ENCODE results near the gene GNG13. TPM values are rescaled to one million over a fixed set of nuclear protein-coding genes. Genes with fewer than 3 reads are reported as not detected.

The GNG13 gene
- total RNA-seq, 1 donor from 2014 or later, result not detected

DNA sequence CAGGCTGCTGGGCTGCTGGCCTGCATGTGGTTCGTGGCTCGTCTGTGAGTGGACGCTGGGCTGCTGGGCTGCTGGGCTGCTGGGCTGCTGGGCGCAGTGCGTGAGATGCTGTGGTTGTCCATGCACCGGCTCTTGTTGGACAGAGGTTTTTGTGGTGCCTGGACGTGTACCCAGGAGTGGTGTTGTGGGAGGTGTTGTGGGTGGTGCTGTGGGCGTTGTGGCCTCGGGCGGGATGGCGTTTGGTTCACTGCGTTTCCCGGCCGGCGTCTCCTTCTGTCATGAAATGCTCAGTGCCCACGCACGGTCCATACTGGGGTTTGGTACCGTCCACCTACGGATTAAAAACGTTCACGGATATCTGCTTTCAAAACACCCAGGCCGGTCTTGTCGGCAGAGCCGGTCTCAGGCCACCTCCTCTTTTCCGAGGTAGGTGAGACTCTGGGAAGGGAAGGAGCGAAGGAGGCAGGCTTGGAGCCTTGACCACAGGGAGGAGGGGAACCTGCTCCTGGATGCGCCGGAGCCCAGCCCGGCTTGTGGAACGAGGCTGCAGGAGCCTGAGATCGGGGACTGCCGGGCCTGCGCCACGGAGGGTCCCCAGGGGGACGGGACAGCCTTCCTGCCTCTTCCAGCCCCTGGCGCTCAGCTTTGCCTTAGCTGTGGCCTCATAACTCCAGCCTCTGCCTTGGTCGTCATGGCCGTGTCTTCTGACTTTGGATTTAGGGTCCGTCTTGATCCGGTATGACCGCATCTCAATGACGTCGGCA lies 29.8 kb upstream of the GNG13 start:
- Mint-ChIP-seq H3K27ac (ENCODE audit: unreplicated experiment) (no peak overlapping the region), H3K4me1 (no peaks in the 10 kb centered on the region), H3K4me3 (no peak overlapping the region), H3K27me3 (ENCODE audit: low read depth) (peaks cover 18% of the 10 kb centered on the region), H3K9me3 (no peaks in the 10 kb centered on the region), H3K36me3 (ENCODE audit: low read depth) (no peaks in the 10 kb centered on the region)
- no peak for DNase-seq (ENCODE audit: low read depth, low spot score)
- TF ChIP-seq, protein P1, sequence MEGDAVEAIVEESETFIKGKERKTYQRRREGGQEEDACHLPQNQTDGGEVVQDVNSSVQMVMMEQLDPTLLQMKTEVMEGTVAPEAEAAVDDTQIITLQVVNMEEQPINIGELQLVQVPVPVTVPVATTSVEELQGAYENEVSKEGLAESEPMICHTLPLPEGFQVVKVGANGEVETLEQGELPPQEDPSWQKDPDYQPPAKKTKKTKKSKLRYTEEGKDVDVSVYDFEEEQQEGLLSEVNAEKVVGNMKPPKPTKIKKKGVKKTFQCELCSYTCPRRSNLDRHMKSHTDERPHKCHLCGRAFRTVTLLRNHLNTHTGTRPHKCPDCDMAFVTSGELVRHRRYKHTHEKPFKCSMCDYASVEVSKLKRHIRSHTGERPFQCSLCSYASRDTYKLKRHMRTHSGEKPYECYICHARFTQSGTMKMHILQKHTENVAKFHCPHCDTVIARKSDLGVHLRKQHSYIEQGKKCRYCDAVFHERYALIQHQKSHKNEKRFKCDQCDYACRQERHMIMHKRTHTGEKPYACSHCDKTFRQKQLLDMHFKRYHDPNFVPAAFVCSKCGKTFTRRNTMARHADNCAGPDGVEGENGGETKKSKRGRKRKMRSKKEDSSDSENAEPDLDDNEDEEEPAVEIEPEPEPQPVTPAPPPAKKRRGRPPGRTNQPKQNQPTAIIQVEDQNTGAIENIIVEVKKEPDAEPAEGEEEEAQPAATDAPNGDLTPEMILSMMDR (conservative IDR thresholded peaks at IDR 0.05), result no peak

DNA sequence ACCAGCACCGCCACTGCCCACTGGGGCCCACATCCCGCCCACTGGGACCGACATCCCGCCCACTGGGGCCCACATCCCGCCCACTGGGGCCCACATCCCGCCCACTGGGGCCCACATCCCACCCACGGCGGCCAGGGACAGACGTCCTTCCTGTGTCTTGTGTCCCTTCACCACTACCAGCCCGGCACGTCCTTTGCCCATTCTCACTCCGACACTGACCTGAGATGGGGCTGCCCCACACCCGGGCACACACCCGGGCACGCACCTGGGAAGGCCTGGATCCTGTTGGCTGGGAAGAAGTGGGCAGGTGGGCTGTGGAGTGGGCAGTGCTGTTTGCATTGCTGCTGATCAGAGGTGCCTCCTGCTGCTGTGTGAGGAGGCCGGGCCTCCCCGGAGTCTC lies 28.4 kb upstream of the GNG13 start:
- Mint-ChIP-seq H3K36me3 (ENCODE audit: low read depth) (no peaks in the 10 kb centered on the region), H3K4me1 (no peaks in the 10 kb centered on the region), H3K4me3 (no peak overlapping the region), H3K9me3 (no peaks in the 10 kb centered on the region), H3K27me3 (ENCODE audit: low read depth) (peaks cover 17% of the 10 kb centered on the region), H3K27ac (ENCODE audit: unreplicated experiment) (no peak overlapping the region)
- TF ChIP-seq, protein P1 (conservative IDR thresholded peaks at IDR 0.05), result no peak
- no peak for DNase-seq (ENCODE audit: low read depth, low spot score)

DNA sequence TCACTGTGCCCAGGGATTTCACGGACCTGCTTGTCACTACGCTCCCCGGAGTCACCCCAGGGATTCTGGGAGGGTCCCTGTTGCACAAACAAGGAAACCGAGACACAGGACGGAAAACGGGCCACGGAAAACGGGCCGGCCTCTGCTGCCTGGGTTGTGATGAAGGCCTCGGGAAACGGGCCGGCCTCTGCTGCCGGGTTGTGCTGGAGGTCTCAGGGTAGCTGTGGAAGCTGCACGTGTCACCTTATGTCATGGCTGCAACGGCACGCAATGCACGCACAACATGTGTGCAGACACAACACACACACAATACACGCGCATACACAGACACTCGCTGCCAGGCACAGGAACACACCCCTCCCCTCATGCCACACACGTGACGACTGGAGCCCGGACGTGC lies 27.0 kb upstream of the GNG13 start:
- TF ChIP-seq, protein P1 (conservative IDR thresholded peaks at IDR 0.05), result no peak
- no peak for DNase-seq (ENCODE audit: low read depth, low spot score)
- Mint-ChIP-seq H3K27me3 (ENCODE audit: low read depth) (peaks cover 26% of the 10 kb centered on the region), H3K27ac (ENCODE audit: unreplicated experiment) (no peak overlapping the region), H3K9me3 (no peaks in the 10 kb centered on the region), H3K4me3 (no peak overlapping the region), H3K4me1 (no peaks in the 10 kb centered on the region), H3K36me3 (ENCODE audit: low read depth) (no peaks in the 10 kb centered on the region)

DNA sequence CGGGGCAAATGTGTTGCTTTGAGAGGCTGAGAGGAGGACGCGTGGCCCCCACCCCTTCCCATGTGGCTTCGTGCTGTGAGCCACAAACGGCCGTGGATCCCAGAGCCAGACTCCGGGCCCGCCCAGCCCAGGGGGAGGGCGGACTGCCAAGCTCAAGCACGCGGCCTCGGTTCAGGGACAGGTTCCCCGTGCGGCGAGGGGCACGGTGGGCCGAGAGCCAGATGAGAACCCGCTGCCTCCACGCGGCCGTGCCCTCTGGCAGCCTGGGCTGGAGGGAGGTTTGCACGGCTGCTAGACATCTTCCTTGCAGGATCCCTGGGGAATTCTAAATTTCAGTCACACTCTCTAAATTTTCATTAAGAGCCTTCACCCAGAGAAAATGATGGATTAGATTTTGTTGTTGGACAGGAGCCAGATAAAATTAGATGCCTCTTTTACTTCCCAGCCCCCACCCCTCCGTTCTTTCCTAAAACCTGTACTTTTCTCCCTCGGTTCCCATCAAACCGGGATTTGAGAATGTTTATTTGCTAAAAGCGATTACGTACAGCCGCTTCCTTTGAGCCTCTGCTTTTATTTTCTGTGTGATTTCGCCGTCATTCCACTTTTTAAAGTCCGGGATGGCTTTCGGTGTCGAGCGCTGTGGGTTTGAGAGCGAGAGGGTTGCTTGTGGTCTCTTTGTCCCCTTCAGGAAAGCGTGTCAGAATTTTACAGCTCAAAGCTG lies 25.0 kb upstream of the GNG13 start:
- peak overlapping the region; percentile 44 for H3K27ac Mint-ChIP-seq (ENCODE audit: unreplicated experiment)

DNA sequence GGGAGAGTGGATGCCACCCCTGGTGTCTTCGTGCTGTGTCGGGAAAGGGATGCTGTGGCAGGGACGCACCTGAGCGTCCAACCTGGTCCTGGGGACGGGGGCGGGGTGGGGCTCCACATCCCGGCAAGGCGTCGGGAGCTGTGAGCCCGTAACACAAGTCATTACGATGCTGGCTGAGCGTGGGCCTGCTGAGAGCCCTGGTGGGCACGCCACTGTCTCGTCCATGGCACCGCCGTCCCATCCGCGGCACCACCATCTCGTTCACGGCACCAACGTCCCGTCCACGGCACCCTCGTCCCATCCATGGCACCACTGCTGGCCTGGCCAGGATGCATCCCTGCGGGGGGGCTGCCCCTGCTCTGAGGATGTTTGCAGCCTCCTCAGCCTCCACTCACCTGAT lies 24.1 kb upstream of the GNG13 start:
- Mint-ChIP-seq H3K27me3 (ENCODE audit: low read depth) (peaks cover 39% of the 10 kb centered on the region), H3K4me1 (peaks cover 9% of the 10 kb centered on the region), H3K4me3 (no peak overlapping the region)

More for the DNA sequence above, 25.0 kb upstream of the GNG13 start:
- no peak overlapping the region for H3K4me3 Mint-ChIP-seq
- TF ChIP-seq, protein P1 (conservative IDR thresholded peaks at IDR 0.05), result no peak
- H3K36me3 Mint-ChIP-seq (ENCODE audit: low read depth), result no peaks in the 10 kb centered on the region
- H3K4me1 Mint-ChIP-seq, result peaks cover 9% of the 10 kb centered on the region
- peaks cover 37% of the 10 kb centered on the region for H3K27me3 Mint-ChIP-seq (ENCODE audit: low read depth)
- H3K9me3 Mint-ChIP-seq, result no peaks in the 10 kb centered on the region
- no peak for DNase-seq (ENCODE audit: low read depth, low spot score)

More for the DNA sequence above, 24.1 kb upstream of the GNG13 start:
- H3K27ac Mint-ChIP-seq (ENCODE audit: unreplicated experiment), result no peak overlapping the region
- no peaks in the 10 kb centered on the region for H3K36me3 Mint-ChIP-seq (ENCODE audit: low read depth)
- TF ChIP-seq, protein P1 (conservative IDR thresholded peaks at IDR 0.05), result no peak
- H3K9me3 Mint-ChIP-seq, result no peaks in the 10 kb centered on the region
- no peak for DNase-seq (ENCODE audit: low read depth, low spot score)
